Measurements from ENCODE around the gene WASF3.

WASF3 gene

DNA sequence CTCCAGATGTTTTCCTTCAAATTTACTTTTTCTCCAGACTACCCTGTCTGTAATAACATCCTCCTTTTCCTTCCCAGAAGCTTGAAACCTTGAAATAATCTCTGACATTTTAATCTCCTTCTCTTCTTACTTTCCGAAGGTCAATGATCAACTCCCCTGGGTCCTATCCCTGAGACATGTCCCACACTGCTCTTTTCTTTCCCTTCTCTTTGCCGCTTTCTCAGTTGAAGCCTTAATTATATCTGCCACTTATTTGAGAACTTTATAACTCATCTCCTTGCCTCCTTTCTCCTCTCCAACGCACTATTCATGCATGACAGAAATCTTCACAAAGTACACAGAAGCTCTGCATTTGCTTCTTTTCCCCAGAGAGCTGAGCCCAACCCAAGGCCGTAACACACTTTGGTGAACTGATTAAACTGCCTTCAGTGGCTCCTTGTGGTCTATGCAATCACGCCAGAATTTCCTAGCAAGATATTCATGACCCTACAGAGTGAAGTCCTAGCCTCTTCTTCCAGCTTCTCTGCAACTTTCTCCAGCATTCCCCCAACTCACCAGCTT, 9.2 kb upstream of the WASF3 start:
- no peak for FAIRE-seq

DNA sequence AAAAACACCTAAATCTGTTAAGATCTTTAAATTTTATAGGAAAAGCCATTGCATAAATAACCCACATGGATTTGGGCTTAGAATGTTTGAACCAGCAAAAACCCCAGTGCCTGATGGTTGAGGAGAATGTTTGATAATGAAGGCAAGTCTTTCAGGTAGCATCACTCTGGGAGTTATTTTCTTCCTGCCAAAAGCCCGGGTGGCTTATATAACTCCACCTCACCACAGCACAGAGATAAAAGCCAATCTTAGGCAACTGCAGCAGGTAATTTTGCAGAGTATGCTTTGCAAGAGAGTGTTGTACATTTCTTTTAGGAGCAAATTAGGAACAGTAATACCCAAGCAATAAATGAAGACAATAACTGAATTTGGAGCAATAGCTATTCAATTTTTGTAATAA, 7.8 kb upstream of the WASF3 start:
- no peak for FAIRE-seq

DNA sequence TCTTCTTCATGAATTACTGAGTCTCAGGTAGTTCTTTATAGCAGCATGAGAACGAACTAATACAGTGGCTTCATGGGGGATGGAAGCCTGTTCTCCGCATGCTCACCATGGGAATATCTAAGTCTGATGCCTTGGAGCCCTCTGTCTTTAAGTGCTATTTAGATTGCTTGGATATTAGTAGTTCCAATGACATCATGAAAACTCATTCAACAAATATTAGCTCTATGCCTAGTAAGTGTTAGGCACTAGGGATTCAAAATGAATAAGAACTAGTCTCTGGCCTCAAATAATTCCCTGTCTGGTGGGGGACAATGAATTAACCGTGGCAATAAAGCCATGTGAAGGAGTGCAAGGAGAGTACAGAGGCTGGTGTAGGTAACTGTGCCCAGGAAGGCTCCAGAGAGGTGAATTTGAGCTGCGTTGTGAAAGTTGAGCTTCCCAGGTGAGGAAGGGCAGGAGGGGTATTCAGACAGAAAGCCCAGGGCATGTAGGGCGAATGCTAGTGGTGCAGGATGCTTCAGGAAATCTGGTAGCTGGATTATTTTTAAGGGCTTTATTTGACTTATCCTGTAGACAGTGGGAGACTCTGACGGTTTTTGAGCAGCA, 6.1 kb upstream of the WASF3 start:
- FAIRE-seq, result no peak

DNA sequence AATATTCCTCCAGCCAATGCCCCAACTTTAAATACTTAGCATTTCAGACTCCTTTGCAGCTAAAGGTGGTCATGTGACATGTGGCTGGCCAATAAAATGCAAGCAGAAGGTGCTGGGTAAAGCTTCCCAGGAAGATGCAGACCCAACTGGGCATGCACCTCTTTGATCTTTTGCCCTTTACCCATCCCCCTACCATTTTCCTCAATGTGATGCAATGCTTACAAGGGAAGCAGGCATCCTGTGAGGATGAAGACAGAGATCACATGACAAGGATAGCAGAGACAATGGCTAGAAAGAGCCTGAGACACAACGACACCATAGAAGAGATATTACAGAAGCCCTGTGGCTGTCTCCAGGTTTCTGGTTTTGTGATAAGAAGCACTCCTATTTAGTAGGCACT, 2.1 kb upstream of the WASF3 start:
- FAIRE-seq, result no peak

DNA sequence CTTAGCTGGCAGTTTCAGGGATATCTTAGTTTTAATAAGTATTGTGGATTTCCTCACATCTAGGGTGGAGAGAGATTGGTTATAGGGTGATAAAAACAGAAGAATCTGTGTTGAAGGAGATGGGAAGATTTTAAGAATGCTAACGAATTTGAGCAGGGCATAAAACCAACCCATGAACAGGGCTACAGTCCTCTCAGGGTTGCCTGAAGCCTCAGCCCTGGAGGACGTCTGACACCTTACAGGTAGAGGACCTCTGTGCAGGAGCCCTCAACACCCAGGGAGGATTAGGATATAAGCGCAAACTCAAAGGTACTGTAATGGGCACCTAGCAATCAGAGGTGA, 461 bp upstream of the WASF3 start:
- FAIRE-seq, result no peak

DNA sequence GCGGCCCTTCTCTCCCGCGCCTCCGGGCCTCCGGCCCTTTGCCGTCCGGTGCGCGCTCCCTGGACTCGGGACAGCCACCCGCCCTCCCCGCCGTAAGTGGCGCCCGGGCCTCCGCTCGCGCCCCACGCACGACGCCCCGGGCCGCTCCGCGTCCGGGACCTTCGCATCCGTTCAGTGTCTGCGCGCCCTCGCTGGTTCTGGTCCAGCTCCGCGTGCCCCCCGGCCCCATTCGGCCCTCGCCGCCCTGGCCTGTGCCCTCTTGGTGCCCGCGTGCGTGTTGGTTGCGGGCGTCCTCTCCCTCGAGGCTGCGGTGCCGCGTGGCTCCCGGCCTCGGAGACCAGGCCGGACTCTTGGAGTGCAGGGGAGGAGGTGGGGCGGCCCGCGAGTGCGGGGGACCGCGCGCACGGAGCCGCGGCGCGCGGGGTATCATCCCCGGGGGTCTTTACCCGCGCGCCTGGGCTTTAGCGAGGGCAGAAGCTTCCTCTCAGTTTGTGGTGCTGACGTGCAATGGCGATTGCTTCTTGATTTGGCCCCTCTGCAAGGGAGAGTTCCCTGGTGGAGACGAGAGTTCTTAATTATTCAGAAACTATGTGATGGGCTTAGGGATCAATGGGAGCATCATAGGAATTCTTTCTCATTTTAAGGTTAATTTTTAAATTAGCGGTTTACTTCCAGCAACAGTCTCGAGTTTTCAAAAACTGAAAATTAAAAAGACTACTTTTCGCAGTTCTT, 757 bp downstream of the WASF3 start:
- no peak for FAIRE-seq

DNA sequence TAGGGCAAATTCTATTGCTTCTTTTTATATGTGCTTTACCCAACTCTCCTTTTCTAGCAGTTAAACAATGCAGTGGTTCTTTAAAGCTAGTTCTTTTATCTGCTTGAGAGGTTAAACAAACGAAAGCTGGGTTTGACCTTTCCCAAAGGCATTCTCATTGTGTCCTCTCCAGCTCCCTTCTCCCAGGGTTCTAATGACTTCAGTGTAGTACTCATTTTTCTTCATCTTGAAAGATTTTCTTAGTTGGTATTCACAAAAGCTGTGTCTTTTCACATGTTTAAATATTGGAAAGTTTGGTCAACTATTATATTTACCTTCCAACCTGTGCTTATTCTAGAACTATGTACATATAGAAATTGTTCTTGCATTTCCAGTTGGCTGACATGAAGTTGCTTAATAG, 1.5 kb downstream of the WASF3 start:
- no peak for FAIRE-seq

DNA sequence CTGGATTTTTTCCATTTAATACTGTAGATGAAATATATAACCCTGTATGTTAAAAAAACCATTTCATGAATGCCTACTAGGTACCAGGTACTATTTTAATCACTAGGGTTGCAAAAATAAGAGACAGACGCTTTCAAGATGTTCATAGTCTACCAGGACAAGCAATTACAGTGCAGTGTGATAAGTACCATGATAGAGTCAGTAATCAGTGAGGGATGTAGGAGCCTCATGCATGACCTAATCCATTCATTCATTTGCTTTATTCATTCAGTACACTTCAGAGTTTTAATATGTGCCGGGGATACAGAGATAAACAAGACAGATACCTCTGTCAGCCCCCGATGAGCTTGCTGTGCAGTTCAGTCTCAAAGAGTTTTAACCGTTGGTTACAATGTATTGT, 3.0 kb downstream of the WASF3 start:
- FAIRE-seq, result no peak

DNA sequence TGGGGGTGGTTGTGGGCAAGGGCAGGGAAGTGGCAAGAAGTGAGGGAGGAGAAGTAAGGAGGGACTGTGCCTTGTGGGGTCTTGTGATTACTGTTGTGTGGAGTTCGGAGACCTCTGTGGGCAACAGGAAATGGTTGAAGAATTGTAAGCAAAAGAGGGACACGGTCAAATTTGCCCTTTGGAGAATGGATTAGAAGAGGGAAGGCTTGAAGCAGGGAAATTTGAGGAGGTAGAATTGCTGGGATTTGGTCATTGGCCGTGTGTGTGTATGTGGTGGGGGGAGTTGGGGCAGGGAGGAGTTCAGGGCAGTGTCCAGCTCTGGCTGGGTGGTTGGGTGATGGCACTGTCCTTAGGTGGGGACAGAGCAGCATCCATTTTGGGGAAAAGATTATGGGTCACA, 3.6 kb downstream of the WASF3 start:
- FAIRE-seq, result no peak

DNA sequence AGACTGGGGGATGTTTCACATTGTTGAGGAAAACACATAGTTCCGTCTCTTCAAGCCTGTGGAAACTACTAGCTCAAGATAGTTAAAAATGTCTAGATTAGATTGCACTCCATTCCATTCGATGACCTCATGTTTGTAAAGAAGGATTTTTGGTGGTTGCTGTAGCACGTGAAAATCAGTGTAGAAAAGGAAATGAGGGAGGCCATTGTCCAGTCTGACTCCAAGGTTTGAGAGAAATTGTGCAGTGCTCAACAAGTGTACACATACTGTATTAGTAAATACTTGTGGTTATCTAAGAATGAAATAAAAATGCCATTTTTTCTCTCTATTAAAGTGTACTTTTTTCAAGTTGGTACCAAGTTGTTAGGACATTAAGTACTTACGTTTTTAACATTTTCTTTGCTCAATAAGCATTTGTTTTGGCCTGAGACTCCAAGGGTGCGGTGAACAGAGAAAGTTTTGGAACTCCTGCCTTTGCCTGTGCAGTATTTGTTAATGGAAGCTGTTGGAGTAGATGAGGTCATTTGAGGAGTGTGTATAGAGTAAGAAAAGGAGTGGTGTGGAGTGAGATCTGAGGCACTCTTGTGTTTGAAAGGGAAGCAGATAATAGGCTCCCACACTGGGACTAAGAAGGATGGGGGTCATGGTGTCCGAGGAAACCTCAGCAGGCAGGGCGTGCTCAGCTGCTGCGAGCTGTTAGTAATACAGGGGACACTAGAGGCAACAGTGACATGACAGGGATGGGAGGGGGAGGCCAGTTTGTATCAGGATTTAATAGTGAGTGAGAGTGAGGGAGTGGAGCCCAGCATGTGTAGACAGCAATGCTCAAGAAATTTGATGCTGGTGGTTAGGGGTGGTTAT, 4.4 kb downstream of the WASF3 start:
- FAIRE-seq, result no peak

DNA sequence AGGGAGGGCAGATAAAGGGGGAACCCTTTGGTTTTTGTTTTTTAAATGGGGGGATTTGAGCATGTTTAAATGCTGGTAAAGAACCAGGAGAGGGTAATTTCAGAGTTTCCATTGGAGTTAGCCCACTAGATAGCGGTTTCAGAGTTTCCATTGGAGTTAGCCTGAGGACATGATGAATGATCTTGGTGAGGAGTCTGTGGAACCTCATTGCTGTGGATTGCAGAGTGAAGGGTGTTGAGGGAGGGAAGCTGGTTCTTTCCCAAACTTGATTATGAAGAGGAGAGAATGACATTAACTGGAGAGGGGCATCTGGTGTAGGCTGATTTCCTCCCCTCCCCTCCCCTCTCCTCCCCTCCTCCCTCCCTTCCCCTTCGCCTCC, 5.0 kb downstream of the WASF3 start:
- FAIRE-seq, result no peak

DNA sequence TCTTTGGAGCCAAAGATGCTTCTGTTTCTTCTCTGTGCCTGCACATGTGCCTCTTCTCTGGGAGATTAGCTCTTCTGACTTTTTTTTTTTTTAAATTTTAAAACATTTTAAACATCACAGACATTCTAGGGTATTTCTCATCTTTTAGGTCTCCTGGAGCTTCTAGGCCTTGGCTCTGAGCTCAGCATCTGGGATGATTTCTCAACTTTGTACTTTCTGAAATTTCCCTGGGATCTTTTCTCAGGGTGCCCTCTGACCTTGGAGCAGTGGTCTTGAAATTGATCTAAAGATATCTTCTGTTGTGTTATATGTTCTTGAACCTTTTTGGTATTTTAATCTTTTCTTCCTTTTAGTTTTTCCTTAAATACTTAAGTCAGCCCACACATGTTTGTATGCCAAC, 6.2 kb downstream of the WASF3 start:
- no peak for FAIRE-seq

DNA sequence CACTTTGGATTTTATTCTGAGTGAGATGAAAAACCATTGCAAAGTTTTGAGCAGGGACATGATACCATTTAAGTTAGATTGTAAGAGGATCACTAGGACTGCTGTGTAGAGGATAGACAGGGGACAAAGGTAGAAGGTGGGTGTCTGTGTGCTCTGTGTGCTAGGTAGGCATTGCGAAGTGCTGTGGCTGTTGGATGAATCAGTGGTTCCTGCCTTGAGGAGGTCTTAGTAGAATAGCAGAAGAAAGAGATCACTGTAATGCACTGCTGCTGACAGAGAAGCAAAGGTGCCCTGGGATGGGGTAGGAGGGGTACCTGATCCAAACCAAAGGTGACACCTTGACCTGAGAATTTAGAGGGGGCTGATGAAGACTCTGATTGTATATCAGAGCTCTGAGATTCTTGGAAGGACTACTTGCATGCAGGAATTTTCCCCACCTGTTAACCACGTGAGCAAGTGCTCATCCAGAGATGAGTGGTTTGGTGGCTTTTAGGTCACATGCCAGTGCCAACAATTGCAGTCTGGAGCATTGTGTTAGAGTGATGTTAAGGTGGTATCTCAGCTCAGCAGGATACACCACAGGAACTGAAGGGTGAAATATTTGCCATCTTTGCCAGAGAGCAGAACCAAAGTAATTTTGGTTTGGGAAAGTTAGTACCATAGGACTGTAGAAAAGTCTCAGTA, 10.8 kb downstream of the WASF3 start:
- FAIRE-seq, result no peak

DNA sequence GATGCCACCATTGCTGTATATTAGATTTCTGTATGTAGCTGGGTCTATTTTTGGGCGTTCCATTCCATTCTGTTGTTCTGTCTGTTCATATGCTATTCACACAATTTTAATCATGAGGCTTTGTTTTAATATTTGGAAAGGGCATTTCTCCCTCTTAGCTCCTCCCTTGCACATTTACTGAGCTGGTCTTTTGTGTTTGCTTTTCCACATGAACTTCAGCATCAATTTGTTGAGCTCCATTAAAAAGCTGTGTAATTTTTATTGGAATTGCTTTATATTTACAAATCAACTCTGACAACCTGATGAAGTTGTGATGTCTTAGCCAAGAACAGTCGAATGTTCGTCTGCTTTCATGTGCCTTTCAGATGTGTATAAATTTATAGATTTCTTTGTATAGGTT, 14.0 kb downstream of the WASF3 start:
- FAIRE-seq, result no peak

DNA sequence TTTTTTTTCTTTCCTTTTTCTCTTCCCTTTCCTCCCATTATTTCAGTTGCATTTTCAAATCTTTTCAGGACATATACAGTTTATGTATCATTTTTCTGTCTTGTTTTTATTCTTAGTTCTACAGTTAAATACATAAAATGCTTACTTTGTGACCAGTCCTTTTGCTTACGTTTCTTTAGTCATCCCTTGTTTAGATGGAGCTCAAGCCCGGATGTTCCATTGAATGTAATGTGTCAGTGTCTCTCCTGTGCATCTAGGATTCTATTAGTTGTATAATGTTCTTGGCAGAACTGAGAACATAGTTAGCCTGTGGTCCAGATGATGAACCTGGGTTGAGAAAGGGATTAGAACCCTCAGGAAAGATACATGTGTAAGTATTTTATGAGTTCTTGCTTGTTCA, 17.8 kb downstream of the WASF3 start:
- no peak for FAIRE-seq

DNA sequence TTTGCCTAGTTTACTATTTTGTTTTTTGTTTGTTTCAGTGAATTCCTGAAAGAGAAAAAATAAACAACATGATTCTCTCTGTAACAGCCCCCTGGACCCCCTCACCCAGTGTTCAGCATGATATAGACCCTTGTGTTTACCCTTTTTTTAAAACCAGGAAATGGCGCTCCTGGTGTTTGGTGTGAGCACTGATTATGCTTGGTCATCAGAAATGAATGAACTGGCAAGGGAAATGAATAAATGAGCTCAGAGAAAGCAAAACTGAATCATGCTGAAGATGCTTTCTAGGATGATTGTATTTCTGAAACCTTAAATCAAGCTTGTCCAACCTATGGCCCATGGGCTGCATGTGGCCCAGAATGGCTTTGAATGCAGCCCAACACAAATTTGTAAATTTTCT, 22.1 kb downstream of the WASF3 start:
- FAIRE-seq, result no peak

DNA sequence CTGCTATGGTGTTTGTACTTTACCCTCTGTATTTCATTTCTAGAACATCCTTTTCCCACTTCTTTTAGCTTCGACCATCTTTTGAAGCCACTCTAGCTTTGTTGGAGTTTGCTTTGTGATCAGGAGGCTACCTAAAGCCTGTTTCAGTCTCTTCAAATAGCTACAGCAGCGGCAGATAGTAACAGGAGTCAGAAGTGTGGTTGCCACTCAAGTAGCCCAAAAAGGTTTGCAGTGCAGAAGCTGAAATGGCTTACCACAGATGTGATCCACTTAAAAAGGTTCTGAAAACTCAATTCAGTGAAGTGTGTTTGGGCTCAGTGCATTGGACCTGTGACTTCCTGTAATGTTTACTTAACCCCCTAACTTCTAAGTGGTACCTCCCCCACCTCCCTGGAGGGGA, 26.2 kb downstream of the WASF3 start:
- FAIRE-seq, result no peak

DNA sequence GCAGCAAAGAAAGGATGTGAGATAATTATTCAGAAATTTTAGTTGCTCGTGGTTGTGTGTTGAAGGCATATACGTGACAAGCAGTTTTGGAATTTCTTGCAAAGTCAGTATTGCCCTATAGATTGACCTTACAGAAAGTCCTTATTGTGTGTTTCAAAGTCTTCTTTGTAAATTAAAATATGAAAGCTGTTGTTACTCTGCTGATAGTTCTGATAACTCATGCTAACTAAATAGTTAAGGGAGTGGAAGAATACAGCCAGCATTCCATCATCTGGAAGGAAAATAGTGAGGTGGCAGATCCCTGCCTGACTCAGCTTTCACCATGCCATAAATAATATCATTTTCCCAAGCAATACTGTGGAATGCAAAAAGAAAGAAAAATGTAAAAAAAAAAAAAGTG, 27.2 kb downstream of the WASF3 start:
- FAIRE-seq, result no peak

DNA sequence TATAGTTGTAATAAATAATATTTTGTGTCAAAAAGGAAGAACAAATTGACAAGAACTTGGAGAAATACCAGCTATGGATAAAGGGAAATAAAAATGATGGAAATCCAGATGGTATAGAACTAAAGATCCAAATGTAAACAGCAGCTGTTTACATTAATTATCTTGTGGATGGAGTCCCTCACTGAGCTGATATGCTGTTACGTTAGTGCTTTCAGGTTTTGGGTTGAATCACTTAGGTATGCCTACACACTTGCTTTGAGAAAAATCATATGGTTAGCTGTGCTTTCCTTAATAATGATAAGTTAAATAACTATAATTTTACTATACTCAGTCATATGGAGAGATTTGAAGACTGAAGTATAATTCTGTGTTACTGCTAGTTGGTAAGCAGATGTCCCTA, 27.7 kb downstream of the WASF3 start:
- FAIRE-seq, result no peak

DNA sequence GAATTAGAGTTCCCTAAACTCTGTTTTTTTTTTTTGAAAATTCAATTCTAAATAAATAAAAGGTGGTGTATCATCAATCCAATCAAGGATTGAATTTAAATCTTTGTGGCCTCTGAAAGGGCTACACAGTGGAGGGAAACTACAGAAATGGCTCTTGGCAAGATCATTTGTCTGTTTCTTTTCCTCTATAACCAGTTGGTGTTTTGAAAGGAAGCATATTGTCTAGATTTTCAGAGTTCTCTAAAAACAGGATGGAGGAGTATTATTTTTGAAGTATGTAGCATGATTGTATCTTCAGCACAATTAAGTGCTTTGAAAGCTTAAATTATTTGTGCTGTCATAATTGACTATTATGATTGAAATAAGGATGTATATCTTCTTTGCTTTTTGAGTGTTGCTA, 29.8 kb downstream of the WASF3 start:
- no peak for FAIRE-seq

DNA sequence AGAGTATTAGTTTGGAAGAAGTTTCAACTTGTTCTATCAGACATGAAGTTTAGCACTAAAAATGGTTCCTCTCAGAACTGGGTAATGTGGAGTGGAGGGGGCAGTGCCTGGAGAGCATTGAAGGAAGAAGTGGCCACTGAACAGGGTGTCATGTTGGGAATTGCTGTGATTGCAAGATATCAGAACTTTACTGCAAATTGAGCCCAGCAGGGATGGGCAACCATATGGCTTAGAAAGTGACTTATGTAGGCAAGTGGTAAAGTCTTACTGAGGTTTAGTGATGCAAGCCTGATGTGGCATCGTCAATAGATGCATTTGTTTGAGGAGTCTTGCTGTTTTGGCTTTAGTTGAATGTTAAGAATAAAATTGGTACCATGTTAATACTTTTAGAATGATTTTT, 31.7 kb downstream of the WASF3 start:
- FAIRE-seq, result no peak

DNA sequence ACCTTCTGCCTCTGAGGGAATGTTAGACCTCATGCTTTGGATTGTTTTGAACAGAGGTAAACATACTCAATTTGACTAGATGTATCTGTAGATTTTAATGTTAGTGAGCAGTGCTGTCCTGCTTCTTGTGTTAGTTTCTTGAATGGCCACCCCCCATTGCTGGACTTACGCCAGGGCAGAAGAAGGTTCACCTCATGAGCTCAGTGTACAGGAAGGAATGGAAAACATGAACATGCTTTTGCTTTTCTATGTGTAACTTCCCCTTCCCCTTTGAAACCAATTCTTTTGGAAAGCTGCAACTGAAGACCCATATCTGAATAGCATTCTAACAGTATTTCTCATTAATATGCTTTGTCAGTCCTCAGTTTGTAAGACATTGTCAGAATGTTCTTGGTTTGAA, 32.3 kb downstream of the WASF3 start:
- FAIRE-seq, result no peak

DNA sequence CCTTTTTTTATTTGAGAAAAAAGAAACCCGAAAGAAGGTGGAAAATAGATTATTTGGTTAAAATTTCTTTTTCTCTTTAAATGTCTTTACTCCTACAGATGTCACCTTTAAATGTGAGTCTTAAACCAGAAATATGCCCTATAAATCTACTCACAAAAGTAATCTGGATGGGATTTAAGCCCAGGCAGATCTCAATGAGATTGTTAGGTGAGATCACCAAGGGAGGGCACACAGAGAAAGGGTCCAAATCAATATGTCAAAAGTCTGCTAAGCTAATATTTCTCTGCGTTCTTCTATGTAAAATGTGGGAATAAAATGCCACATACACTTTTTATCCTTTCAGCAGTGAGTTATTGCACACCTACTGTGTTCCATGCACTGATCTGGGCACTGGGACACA, 32.9 kb downstream of the WASF3 start:
- FAIRE-seq, result no peak

DNA sequence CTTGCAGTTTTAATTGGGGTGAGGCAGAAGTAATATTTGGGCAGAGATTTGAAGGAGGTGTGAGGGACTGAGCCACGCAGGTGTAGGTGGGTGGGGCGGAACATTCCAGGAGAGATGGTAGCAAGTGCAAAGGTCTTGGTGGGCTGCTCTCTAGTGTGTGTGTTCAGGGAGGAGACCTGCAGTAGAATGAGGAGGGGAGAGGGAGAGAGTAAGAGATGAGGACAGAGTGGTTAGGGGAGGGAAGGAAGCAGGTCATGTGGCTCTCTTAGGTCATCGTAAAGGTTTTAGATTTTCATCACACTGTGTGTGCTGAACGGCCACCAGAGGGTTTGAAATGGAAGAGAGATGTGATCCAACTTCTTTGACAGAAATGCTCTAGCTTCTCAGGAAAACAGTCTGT, 33.5 kb downstream of the WASF3 start:
- no peak for FAIRE-seq
